Measurements from ENCODE around the gene STK10. TPM values are rescaled to one million over a fixed set of nuclear protein-coding genes. Genes with fewer than 3 reads are reported as not detected.

STK10 gene
- total and polyA plus RNA-seq, 9 of the 15 experiments (the other 6 are each of a cell fraction or from before 2014, with no cell fraction given): 0.30 to 6.7 (median 2.4) TPM

DNA sequence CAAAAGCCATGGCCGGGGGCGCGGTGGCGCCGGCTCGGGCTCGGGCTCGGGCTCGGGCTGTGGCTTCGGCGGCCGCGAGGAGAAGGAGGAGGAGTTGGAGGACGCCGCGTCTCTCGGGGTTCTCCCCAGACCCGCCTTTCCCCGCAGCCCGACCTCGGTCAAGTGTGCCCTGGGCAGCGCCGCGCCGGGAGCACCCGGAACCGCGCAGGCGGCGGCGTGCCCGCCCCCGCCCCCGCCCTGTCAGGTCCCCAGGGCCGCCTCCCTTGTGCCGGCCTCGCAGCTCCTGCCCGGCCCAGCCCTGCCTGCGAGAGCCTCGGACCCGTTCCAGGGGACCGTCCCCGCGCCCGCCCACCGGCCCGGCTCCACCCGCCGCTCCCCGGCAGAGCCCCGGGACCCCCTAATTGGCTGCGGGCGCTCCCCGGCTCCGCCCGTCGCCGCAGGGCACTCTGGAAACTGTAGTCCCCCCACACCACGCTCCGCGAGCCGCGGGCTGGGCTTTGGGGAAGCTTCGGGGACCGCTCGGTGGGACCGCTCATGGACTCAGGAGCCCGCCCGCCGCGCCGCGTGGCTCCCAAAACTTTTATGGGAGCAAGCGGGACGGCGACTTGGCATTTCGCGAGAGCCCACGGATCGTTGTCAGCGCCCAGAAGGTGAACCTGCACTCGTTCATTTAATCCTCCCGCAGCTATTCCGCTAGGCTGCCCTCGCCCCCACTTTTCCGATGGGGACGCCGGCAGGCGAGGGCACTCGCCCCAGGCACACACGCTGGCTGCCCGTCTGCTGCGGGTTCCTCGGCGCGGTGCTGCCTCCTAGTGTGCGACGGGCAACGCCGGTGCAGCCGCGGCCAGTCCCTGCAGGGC is at the start of gene STK10 (continued):
- TF ChIP-seq, protein P1, sequence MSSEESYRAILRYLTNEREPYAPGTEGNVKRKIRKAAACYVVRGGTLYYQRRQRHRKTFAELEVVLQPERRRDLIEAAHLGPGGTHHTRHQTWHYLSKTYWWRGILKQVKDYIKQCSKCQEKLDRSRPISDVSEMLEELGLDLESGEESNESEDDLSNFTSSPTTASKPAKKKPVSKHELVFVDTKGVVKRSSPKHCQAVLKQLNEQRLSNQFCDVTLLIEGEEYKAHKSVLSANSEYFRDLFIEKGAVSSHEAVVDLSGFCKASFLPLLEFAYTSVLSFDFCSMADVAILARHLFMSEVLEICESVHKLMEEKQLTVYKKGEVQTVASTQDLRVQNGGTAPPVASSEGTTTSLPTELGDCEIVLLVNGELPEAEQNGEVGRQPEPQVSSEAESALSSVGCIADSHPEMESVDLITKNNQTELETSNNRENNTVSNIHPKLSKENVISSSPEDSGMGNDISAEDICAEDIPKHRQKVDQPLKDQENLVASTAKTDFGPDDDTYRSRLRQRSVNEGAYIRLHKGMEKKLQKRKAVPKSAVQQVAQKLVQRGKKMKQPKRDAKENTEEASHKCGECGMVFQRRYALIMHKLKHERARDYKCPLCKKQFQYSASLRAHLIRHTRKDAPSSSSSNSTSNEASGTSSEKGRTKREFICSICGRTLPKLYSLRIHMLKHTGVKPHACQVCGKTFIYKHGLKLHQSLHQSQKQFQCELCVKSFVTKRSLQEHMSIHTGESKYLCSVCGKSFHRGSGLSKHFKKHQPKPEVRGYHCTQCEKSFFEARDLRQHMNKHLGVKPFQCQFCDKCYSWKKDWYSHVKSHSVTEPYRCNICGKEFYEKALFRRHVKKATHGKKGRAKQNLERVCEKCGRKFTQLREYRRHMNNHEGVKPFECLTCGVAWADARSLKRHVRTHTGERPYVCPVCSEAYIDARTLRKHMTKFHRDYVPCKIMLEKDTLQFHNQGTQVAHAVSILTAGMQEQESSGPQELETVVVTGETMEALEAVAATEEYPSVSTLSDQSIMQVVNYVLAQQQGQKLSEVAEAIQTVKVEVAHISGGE (CRISPR knock-in tag; IDR thresholded peaks at IDR 0.05): no peak
- TF ChIP-seq, protein P2, sequence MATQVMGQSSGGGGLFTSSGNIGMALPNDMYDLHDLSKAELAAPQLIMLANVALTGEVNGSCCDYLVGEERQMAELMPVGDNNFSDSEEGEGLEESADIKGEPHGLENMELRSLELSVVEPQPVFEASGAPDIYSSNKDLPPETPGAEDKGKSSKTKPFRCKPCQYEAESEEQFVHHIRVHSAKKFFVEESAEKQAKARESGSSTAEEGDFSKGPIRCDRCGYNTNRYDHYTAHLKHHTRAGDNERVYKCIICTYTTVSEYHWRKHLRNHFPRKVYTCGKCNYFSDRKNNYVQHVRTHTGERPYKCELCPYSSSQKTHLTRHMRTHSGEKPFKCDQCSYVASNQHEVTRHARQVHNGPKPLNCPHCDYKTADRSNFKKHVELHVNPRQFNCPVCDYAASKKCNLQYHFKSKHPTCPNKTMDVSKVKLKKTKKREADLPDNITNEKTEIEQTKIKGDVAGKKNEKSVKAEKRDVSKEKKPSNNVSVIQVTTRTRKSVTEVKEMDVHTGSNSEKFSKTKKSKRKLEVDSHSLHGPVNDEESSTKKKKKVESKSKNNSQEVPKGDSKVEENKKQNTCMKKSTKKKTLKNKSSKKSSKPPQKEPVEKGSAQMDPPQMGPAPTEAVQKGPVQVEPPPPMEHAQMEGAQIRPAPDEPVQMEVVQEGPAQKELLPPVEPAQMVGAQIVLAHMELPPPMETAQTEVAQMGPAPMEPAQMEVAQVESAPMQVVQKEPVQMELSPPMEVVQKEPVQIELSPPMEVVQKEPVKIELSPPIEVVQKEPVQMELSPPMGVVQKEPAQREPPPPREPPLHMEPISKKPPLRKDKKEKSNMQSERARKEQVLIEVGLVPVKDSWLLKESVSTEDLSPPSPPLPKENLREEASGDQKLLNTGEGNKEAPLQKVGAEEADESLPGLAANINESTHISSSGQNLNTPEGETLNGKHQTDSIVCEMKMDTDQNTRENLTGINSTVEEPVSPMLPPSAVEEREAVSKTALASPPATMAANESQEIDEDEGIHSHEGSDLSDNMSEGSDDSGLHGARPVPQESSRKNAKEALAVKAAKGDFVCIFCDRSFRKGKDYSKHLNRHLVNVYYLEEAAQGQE (IDR thresholded peaks at IDR 0.05; ENCODE audit: borderline replicate concordance): peak; percentile 94
- TF ChIP-seq, protein P2 (CRISPR knock-in tag; IDR thresholded peaks at IDR 0.05; ENCODE audit: low read depth): peak; percentile 57; the same call in 1 of the 2 replicates
